RCC 7860 (cell line): Measurements from ENCODE around the gene LY6G6D.
A peak's percentile ranks its signal among the peaks of the same experiment; 100 is the strongest.
"Not testable (repeated sequence)": the region's sequence is repeated elsewhere in the genome, so short reads cannot be mapped to it uniquely, and the experiment has no call there.

Experiments
- DNase-seq: peaks from one replicate; pipeline ENCODE4 v3.0.0-alpha.2; 2015; ENCODE audit warnings: low spot score
- FAIRE-seq: peaks from 2 replicates; lab custom pipeline; 2012; peaks lifted over from hg19 to GRCh38; lab: Jason Lieb, UNC

LY6G6D gene

DNA sequence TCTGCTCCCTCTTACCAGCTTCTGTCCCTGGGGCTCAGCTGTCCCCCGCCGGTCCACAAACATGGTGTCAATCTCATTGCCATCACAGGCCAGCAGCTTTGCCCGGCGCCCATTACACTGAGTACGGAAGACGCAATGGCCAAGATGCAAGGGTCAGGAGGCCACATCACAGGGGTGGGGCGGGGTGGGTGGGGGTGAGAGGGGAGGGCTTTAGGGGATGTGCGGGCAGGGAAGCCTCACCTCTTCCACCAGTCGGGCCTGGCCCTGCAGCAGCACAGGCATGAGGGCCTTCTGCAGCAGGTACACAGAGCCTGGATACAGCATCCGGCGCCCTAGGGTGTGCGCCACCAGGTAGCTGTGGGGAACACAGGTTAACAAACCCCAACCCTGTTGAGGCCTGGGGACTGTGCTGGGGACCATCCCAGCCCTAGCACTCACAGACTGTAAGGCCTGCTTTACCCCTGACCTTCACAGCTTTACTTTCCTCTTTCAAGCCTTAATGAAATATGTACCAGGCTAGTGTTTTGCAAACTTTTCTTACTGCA, 23.5 kb upstream of the LY6G6D start:
- no peak for DNase-seq
- FAIRE-seq = no peak

DNA sequence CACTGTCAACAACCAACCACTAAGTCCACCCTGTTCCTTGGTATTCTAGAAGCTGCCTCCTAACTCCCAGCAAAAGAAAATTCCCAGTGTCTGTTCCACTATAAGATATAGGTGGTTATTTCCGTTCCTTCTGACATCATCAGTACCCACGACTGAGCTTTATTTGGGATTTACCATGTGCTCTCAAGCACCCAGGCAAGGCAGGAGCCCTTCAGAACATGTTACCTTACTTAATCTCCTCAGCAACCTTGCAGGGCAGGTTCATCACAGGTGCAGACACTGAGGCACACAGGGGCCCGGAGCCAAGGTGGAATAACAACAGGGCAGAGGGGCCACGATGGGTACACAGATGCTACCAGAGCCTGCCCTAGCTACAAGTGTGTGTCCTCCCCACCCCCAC, 22.8 kb upstream of the LY6G6D start:
- DNase-seq = no peak
- FAIRE-seq = no peak

DNA sequence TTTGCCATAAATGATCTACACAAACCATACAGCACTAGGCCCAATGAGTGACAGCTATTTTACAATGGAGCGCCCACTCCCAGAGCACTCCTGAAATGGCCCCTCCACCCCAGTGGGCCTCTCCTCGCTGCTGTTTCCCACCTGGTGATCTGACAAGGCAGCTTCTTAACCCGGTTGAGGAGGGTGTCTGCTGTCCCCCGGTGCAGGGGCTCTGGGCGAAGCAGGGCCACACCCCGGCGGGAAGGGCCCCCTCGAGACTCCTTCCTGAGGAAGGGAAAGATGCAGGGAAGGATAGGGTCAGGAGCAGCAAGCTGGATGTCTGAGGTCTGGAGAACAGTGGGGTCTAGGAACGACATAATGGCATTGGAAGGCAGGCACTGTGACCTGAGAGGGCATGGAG, 22.3 kb upstream of the LY6G6D start:
- DNase-seq (no peak), FAIRE-seq (no peak)

DNA sequence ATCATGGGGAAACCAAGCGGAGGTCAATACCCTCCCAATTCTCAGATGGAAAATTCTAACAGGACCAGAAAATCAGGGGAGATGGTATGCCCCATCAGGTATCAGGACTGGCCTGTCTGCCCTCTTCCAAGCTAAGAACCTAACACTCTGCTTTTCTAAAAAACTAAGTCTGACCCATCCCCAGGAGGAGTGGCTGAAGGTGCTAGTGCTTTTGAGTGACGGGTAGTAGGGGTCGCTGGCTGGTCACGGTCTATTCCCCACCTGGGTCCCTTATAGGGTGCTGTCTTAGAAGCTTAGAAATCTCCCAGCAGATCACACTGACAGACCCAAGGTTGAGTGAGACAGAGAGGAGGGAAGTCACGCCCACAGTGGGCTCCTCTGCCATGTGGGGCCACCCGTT, 21.6 kb upstream of the LY6G6D start:
- DNase-seq (no peak), FAIRE-seq (no peak)

DNA sequence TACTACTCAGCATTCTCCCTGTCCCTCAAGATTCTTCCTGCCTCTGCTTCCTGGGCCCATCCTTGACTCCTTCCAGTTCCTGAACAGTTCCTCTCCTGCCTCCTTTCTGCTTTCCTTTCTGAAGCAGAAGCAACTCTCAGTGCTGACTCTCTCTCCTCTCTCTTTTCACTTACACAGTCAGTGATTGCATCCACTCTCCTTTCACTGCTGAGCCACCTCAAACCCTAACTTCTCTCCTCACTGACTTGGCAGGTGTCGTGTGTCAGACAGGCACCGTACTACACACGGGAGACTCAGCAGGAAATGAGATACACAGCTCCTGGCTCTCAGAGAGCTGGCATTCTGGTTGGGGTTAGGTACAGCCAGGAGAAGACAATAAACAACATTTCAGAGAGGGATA, 17.6 kb upstream of the LY6G6D start:
- FAIRE-seq = no peak
- no peak for DNase-seq

DNA sequence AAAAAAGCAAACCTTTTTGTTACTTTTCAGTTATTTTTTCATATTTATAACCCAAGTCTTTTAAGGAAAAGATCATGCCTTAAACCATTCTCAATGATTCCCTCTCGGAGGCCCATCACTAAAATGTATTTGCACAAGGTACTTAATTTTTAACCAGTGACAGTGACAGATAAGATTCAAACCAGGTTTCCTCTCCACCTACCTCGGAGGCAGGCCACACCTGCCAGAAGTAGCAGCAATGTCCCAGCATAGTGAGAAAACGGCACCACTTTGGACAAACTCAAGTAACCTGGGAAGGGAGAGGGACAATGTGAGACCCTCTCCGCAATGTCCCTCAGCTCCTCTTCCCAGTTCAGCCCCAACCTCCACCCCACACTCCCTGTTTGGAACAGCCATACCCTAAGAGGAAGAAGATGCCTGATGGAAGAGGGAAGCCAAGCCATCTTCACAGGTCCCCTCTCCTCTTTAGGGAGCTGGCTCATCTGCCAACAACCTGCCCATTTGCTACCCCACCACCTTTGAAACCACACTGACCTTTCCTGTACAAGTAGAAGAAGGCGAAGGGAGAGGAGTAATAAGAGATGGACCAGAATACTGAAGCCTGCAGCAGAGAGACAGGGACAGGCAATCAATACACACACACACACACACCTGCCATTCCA, 14.3 kb upstream of the LY6G6D start:
- FAIRE-seq = no peak

DNA sequence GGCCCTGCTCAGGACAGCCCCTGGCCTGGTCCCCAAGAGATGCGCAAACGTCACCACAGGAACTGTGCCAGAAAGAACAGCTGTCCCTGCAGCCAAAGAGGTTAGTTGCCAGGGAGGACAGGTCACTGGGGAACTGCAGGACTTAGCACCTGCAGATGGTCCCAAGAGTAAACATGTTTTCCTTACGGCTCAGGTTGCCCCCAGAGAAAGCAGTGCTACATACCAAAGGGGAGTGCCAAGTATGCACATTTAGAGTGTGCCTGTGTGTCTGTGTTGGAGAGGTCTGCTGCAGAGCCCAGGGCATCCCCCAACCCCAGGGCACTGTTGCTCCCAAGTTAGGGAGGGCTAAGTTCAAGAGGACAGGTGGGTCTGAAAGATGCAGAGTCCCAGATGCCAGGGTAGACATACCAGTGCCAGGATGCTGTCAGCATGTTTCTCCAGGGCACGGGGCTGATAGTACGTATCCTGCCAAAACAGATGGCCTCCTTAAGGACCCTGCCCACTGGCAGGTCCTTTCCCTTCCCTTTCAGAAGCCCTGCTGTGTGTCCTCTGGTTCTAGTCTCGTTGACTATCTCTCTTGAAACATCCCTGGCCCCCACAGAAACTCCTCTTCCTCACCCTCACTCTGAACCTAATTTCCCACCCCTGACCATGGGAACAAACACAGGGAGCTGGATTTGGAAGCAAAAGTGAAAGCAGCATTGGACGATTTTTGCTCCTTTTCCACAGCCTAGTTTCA, 13.3 kb upstream of the LY6G6D start:
- DNase-seq (no peak), FAIRE-seq (no peak)

More for the DNA sequence above, 14.3 kb upstream of the LY6G6D start:
- DNase-seq = no peak

DNA sequence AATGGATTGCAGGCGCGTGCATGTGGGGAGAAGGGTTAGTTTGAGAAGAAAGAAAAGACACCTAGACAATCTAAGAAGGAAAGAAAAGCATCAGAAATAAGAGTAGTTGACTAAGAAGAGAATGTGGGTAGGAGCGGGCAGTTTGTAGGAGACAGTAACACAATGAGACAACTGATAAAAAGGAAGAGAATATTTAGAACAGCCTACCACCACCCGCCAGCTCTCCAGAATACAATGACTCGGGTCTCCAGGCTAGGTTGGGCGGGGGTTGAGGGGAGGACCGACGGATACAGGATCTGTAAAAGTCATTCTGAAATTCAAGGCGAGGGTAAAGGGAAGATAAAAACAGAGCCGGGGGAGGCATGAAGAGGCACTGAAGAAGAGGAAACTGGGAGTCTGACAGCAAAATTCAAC, 12.7 kb upstream of the LY6G6D start:
- no peak for DNase-seq
- FAIRE-seq = no peak

DNA sequence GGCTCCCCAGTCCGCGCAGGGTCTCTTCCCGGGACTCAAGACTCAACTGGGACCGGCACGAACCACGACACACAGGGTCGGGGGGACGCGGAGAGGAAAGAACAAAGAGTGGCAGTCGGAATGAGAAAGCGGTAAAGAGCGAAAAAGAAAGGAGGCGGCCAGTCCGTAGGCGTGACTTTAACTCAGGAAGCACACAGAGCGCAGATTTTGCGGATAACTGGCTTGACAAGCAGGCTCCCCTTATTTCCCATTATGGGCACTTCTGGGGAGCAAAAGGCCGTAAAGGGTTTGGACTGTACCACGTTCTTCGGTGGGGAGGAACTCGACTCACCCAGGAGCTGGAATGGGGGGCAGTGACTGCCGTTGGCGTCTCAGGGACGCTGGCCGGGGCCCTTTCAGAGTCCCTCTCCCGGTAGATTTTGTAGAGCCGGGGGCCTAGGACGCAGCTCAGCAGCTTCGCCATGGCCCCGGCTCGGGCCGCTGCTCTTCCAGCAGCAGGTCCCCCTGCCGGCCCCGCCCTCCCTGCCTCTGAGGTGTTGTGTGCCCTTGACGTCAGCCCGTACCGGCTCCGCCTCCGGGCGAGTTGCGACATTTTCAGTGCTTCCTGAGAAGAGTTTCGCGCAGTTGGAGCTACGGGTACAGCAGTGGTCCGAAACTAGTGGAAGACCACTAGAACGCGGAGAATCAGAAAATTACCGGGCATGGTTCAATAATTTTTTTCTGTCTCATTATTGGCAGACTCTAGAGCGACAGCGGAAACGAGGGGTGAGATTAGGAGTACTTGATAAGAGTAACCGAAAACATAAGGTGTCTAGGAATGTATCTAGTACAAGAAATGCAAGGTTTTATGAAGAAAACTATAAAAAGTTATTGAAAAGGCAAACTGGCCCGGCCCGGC, 12.1 kb upstream of the LY6G6D start, which contains the start of gene ABHD16A:
ABHD16A (minus strand) TSS at position 506 of the 898 bp plus-strand sequence; CDS start at position 463, 43 bp downstream.
- DNase-seq (peak; percentile 89), FAIRE-seq (peak; percentile 67)

DNA sequence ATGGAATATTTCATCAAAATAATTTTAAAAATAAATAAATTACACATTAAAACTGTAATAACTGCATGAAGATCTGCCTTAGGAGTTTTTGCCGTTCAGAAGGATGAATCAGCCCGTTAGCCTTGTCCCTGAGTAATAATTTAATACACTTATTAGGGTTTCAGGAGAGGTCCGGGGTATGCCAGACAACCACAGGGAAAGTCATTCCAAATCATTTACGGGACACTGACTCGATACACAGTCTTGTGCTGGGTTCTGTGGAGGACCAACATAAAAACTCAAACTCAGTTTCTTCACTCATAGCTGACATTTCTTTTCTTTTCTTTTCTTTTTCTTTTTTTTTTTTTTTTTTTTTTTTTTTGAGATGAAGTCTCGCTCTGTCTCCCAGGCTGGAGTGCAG, 9.2 kb upstream of the LY6G6D start:
- FAIRE-seq (no peak), DNase-seq (no peak)

DNA sequence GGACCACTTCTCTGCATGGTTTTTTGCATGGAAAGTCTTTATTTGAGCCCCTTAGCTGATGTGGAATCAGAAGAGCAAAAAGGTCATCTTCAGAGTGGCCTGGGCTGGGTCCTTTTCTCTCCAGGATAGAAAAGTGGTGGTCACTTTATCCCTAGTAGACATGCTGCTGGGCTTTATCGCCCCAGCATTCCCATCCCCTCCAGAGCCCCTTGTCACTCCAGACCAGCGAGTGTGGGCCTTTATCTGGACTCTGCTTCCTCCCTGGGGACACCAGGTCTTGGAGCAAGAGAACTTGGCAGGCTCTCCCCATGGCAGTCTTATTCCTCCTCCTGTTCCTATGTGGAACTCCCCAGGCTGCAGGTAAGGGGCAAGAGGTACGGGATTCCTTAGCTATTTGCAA, 8.5 kb upstream of the LY6G6D start, which contains the start of gene LY6G6F:
LY6G6F (plus strand) TSS at position 268 of the 400 bp plus-strand sequence; CDS start at position 309, 41 bp downstream.
- FAIRE-seq (no peak), DNase-seq (no peak)

DNA sequence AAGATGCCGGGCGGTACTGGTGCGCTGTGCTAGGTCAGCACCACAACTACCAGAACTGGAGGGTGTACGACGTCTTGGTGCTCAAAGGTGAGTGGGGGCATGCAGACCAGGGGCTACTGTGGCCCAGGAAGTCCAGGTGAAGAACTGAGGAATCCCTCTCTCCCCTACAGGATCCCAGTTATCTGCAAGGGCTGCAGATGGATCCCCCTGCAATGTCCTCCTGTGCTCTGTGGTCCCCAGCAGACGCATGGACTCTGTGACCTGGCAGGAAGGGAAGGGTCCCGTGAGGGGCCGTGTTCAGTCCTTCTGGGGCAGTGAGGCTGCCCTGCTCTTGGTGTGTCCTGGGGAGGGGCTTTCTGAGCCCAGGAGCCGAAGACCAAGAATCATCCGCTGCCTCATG, 7.4 kb upstream of the LY6G6D start:
- FAIRE-seq (no peak), DNase-seq (no peak)

DNA sequence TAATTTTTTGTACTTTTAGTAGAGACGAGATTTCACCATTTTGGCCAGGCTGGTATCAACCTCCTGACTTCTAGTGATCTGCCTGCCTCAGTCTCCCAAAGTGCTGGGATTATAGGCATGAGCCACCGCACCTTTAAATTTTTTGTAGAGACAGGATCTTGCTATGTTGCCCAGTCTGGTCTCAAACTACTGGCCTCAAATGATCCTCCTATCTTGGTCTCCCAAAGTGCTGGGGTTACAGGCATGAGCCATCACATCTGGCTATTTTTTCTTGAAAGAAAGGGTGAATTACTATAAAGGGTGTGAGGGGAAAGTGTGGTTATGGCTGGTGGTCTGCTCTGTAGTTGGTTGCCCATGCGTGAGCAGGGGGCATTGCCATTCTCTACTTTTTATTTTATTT, 6.9 kb upstream of the LY6G6D start:
- DNase-seq (no peak), FAIRE-seq (no peak)

DNA sequence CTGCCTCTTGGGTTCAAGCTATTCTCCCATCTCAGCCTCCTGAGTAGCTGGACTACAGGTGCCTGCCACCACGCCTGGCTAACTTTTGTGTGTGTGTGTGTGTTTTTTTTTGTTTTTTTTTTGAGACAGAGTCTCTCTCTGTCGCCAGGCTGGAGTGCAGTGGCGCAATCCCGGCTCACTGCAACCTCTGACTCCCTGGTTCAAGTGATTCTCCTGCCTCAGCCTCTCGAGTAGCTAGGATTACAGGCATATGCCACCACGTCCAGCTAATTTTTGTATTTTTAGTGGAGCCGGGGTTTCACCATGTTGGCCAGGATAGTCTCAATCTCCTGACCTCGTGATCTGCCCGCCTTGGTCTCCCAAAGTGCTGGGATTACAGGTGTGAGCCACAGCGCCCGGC, 6.0 kb upstream of the LY6G6D start:
- not testable (repeated sequence) for DNase-seq, FAIRE-seq

DNA sequence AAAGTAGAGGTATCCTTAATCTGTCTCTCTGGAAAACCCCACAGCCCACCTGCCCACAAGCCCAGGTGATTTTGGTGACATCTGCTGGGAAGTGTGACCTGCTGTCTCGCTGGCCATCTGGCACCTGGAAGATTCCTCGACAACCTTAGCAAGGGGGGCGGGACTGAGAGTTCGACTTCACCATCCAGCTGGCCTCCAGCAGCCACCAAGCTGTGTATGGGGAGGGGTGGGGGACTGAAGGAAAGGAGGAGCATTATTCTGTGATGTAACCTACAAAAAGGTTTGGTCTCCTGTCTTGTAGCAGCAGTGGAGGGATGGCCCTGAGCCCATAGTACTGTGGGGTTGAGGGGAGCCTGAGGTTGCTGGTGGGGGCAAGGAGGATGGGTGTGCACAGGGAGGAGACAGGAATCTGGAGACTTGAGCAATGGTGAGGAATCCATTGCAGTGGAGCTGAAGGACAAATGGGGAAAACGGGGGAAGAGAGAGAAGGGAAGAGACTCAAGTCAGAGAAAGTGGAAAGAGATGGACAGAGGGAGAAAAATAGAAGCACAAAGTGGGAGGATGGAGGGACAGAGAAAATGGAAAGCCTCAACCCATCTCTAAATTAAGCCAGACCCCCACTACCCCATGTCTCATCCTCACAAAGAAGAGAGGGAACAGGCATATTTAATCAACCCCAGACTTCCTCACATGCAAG, 4.5 kb upstream of the LY6G6D start:
- FAIRE-seq = no peak

DNA sequence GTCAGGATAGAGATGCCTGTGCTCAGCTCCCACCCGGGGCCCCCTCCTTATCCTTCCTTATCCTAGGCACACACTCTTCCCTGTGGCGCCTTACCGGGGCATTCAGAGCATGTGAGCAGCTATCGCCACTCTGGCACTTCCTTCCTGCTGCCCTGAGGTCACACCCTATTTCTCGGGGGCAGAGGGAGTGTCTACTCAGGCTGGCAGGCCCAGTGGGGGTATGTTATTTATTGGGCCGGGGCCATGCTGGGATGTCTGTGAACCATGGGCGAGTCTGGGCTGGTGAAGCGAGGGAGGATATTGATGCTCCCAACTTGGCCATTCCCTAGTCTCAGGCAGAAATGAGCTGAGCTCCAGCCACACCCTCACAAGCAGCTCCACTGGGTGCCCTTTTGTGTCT, 3.9 kb upstream of the LY6G6D start:
- FAIRE-seq = no peak

More for the DNA sequence above, 4.5 kb upstream of the LY6G6D start:
- no peak for DNase-seq

DNA sequence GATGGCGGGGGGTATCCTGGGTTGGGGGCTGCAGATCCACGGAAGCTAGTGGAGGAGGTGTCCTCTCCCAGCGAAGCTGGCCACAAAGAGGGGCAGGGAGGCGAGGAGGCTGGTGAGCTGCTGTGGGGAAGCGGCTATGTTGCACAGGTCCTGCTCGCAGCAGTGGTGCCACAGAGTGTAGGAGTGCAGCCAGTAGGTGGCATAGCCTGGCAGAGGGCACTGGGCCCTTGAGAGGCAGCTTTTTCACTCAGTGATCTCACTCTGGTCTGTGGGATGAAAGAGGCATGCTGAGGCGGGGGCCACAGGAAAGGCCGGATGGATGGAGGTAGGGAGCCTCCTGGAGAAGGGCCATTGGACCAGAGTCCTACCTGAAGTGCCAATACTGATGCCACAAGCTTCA, 2.9 kb upstream of the LY6G6D start:
- DNase-seq (no peak), FAIRE-seq (no peak)

More for the DNA sequence above, 3.9 kb upstream of the LY6G6D start:
- DNase-seq = no peak

DNA sequence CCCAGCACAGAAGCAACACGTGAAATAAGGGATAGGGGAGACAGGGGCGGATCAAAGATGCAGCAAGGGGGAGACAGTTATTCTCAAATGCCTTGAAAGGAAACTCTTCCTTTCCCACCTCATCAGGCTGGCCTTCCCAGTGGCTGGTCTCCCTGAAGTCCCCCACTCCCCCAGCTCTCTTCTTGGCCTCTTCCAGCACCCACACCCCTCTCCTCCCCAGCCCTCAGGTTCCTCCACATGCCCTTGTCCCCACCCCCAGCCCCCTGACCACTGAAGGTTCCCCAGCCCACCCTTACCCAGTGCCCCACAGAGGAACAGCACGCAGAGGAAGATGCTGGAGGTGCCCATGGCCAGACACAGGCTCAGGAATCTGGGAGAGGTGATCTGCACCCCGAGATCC, 1.7 kb upstream of the LY6G6D start:
- DNase-seq (no peak), FAIRE-seq (no peak)

DNA sequence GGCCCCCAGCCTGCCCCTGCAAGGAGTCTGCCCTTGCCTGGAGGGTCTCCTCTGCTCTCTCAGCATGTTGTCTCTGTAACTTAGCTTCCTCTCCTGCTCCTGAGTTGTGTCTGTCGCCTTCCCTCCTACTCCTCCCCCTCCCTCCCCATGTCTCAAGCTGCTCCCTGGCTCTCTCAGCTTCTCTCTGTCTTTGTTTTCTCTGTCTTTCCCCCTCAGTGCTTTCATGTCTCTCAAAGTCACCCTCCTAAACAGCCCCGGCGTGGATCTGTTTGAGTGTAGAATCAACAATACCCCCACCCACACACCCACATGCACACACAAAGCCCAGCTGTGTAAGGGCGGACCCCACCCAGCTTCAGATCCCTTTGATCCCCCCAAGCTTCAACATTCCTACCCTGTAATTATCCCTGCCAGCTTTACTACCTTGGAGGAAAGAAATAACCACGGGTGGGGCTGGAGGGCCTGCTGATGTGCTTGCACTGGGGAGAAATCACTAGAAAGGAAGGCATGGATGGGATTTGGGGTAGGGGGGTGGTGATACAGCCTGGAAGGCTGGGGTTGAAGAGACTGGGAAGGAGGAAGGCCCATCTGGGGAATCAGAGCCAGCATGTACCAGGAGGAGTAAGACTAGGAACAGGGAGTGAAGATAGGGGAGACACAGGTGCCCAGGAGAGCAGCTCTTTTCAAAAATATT, 1.0 kb upstream of the LY6G6D start:
- DNase-seq (no peak), FAIRE-seq (no peak)
